Fibroblast of mammary gland (primary cell): Measurements from ENCODE around the gene CRYBA2.

ENCODE experiments used
- DNase-seq: peaks from one replicate; pipeline ENCODE4 v3.0.0-alpha.2; 2010; ENCODE audit warnings: low read depth
- H3K4me3 ChIP-seq: 2 replicates; pipeline ENCODE4 v1.5.1; 2011; ENCODE audit warnings: low read depth, mild to moderate bottlenecking, low read length, moderate library complexity; ENCODE audit not compliant: control insufficient read depth
- CTCF ChIP-seq: conservative IDR thresholded peaks from 2 replicates; pipeline ENCODE4 v1.5.1; 2011; ENCODE audit warnings: low read depth, low read length, inconsistent platforms; ENCODE audit not compliant: control insufficient read depth, insufficient read depth

Gene CRYBA2

GRCh38 chr2:218944759-218945404, 48.3 kb downstream of the CRYBA2 start:
- no peak for DNase-seq
- no peak for TF ChIP-seq CTCF

More at GRCh38 chr2:218944759-218945404, 48.3 kb downstream of the CRYBA2 start:
- H3K4me3 ChIP-seq, result no peak overlapping the region
